ENCODE measurements around the gene PTPRU.

GRCh38 chr1:29238620-29239002 is 2.3 kb downstream of the PTPRU start:
- TF ChIP-seq GATA2 (IDR thresholded peaks at IDR 0.05; ENCODE audit: low read depth, low read length): no peak
- TF ChIP-seq GATA3 (IDR thresholded peaks at IDR 0.05; ENCODE audit: low read depth, low read length): no peak
